Karpas-422 (cell line): ENCODE results near the gene LRPAP1. TPM values are rescaled to one million over a fixed set of nuclear protein-coding genes. Genes with fewer than 3 reads are reported as not detected.

Source experiments
- DNase-seq: peaks from one replicate; pipeline ENCODE4 v3.0.0-alpha.2; 2015
- H2AFZ ChIP-seq: fragments of 200-600 bp; sonication (generic); 2 replicates; pipeline ENCODE4 v1.6.1; 2014; ENCODE audit warnings: antibody characterized with exemption, low read length, mixed read lengths
- H3K27ac ChIP-seq: fragments of 200-600 bp; sonication (generic); 2 replicates; pipeline ENCODE4 v1.5.1; 2014; ENCODE audit warnings: mild to moderate bottlenecking, low read length, moderate library complexity
- H3K27me3 ChIP-seq: fragments of 200-600 bp; sonication (generic); 2 replicates; pipeline ENCODE4 v1.6.1; 2014; ENCODE audit warnings: low read length, mixed read lengths
- H3K36me3 ChIP-seq: fragments of 200-600 bp; sonication (generic); 2 replicates; pipeline ENCODE4 v1.6.1; 2014; ENCODE audit warnings: low read length, mixed read lengths; ENCODE audit not compliant: insufficient read depth
- H3K4me1 ChIP-seq: fragments of 200-600 bp; sonication (generic); 2 replicates; pipeline ENCODE4 v1.6.1; 2014; ENCODE audit warnings: mild to moderate bottlenecking, low read length, mixed read lengths
- H3K4me2 ChIP-seq: fragments of 200-600 bp; sonication (generic); 2 replicates; pipeline ENCODE4 v1.6.1; 2014; ENCODE audit warnings: low read length, low read depth, mild to moderate bottlenecking; ENCODE audit not compliant: poor library complexity, severe bottlenecking
- H3K4me3 ChIP-seq: fragments of 200-600 bp; sonication (generic); 2 replicates; pipeline ENCODE4 v1.5.1; 2014; ENCODE audit warnings: mild to moderate bottlenecking, antibody characterized with exemption, low read length, mixed read lengths
- H3K79me2 ChIP-seq: fragments of 200-600 bp; sonication (generic); 2 replicates; pipeline ENCODE4 v1.6.1; 2014; ENCODE audit warnings: mild to moderate bottlenecking, low read length, mixed read lengths
- H3K9ac ChIP-seq: fragments of 200-600 bp; sonication (generic); 2 replicates; pipeline ENCODE4 v1.6.0; 2014; ENCODE audit warnings: low read length
- H3K9me2 ChIP-seq: fragments of 200-600 bp; sonication (generic), shearing (Covaris generic); replicated peaks from 2 replicates; pipeline ENCODE4 v1.6.0; 2014; ENCODE audit warnings: mild to moderate bottlenecking, low read length, moderate library complexity; ENCODE audit not compliant: insufficient read depth
- H3K9me3 ChIP-seq: fragments of 300-700, 200-600 bp; sonication (generic); 2 replicates; pipeline ENCODE4 v1.6.1; 2014; ENCODE audit warnings: low read length, mixed read lengths
- H4K20me1 ChIP-seq: fragments of 200-600 bp; sonication (generic); 2 replicates; pipeline ENCODE4 v1.6.1; 2014; ENCODE audit warnings: mild to moderate bottlenecking, antibody characterized with exemption, low read length, low read depth; ENCODE audit not compliant: insufficient read depth
- total RNA-seq: library from RNA; depleted of rRNA; stranded (reverse); fragments of >200 nt; shearing (Covaris generic); gene quantifications from 2 replicates; pipeline ENCODE4 v1.2.3, GENCODE V29; 2014; ENCODE audit warnings: low replicate concordance

LRPAP1 gene
- total RNA-seq, 1 experiment from 2014 or later, result 15.3 TPM

GRCh38 chr4:3476936-3477749 lies 55.1 kb downstream of the LRPAP1 start:
- Histone ChIP-seq H3K4me3 (no peak overlapping the region), H3K9ac (no peak overlapping the region), H3K9me2 (no peaks in the 10 kb centered on the region), H3K79me2 (no peaks in the 10 kb centered on the region), H3K9me3 (no peaks in the 10 kb centered on the region), H3K36me3 (no peaks in the 10 kb centered on the region), H4K20me1 (no peaks in the 10 kb centered on the region), H3K4me2 (no peak overlapping the region), H3K27me3 (no peaks in the 10 kb centered on the region), H2AFZ (no peak overlapping the region), H3K4me1 (peaks cover 11% of the 10 kb centered on the region), H3K27ac (no peak overlapping the region)
- DNase-seq, result no peak

GRCh38 chr4:3476341-3476747 lies 55.9 kb downstream of the LRPAP1 start:
- no peaks in the 10 kb centered on the region for H3K79me2 ChIP-seq

GRCh38 chr4:3475713-3476260 lies 56.4 kb downstream of the LRPAP1 start:
- no peak overlapping the region for H3K9ac ChIP-seq
- no peak for DNase-seq
- no peak overlapping the region for H3K4me2 ChIP-seq
- H4K20me1 ChIP-seq, result no peaks in the 10 kb centered on the region
- H3K27ac ChIP-seq, result no peak overlapping the region
- H3K79me2 ChIP-seq, result no peaks in the 10 kb centered on the region
- H3K4me1 ChIP-seq, result peaks cover 2% of the 10 kb centered on the region
- H3K27me3 ChIP-seq, result no peaks in the 10 kb centered on the region
- H3K9me2 ChIP-seq, result no peaks in the 10 kb centered on the region
- H3K9me3 ChIP-seq, result no peaks in the 10 kb centered on the region
- no peaks in the 10 kb centered on the region for H3K36me3 ChIP-seq
- no peak overlapping the region for H3K4me3 ChIP-seq
- H2AFZ ChIP-seq, result no peak overlapping the region

More at GRCh38 chr4:3476341-3476747, 55.9 kb downstream of the LRPAP1 start:
- Histone ChIP-seq H3K36me3 (no peaks in the 10 kb centered on the region), H3K9ac (no peak overlapping the region), H3K4me1 (peaks cover 7% of the 10 kb centered on the region), H3K27me3 (no peaks in the 10 kb centered on the region), H3K4me3 (no peak overlapping the region), H3K9me3 (no peaks in the 10 kb centered on the region), H2AFZ (no peak overlapping the region), H3K27ac (no peak overlapping the region), H3K4me2 (no peak overlapping the region), H3K9me2 (no peaks in the 10 kb centered on the region), H4K20me1 (no peaks in the 10 kb centered on the region)
- DNase-seq, result no peak

GRCh38 chr4:3475041-3475712 lies 57.0 kb downstream of the LRPAP1 start:
- Histone ChIP-seq H3K9me3 (no peaks in the 10 kb centered on the region), H4K20me1 (no peaks in the 10 kb centered on the region), H3K27ac (no peak overlapping the region), H3K9me2 (no peaks in the 10 kb centered on the region), H2AFZ (no peak overlapping the region), H3K9ac (no peak overlapping the region), H3K4me1 (no peaks in the 10 kb centered on the region), H3K27me3 (no peaks in the 10 kb centered on the region), H3K36me3 (no peaks in the 10 kb centered on the region), H3K4me3 (no peak overlapping the region), H3K79me2 (no peaks in the 10 kb centered on the region), H3K4me2 (no peak overlapping the region)
- no peak for DNase-seq

GRCh38 chr4:3473996-3474765 lies 58.0 kb downstream of the LRPAP1 start:
- H3K27ac ChIP-seq, result no peak overlapping the region
- no peaks in the 10 kb centered on the region for H3K27me3 ChIP-seq
- H3K9me3 ChIP-seq, result no peaks in the 10 kb centered on the region
- H3K4me3 ChIP-seq, result no peak overlapping the region
- no peak overlapping the region for H3K9ac ChIP-seq
- H3K79me2 ChIP-seq, result no peaks in the 10 kb centered on the region
- no peak overlapping the region for H3K4me2 ChIP-seq
- H4K20me1 ChIP-seq, result no peaks in the 10 kb centered on the region
- no peaks in the 10 kb centered on the region for H3K9me2 ChIP-seq
- no peak for DNase-seq
- H3K36me3 ChIP-seq, result no peaks in the 10 kb centered on the region
- no peaks in the 10 kb centered on the region for H3K4me1 ChIP-seq
- H2AFZ ChIP-seq, result no peak overlapping the region

GRCh38 chr4:3473181-3473950 lies 58.9 kb downstream of the LRPAP1 start:
- Histone ChIP-seq H3K4me3 (no peak overlapping the region), H3K9me3 (no peaks in the 10 kb centered on the region), H3K27ac (no peak overlapping the region), H3K79me2 (no peaks in the 10 kb centered on the region), H2AFZ (no peak overlapping the region), H3K27me3 (no peaks in the 10 kb centered on the region), H3K9ac (no peak overlapping the region), H3K36me3 (no peaks in the 10 kb centered on the region), H3K4me2 (no peak overlapping the region), H3K9me2 (no peaks in the 10 kb centered on the region), H3K4me1 (no peaks in the 10 kb centered on the region), H4K20me1 (no peaks in the 10 kb centered on the region)
- DNase-seq, result no peak

GRCh38 chr4:3472411-3473141 lies 59.6 kb downstream of the LRPAP1 start:
- no peaks in the 10 kb centered on the region for H3K9me3 ChIP-seq
- no peaks in the 10 kb centered on the region for H3K36me3 ChIP-seq
- no peak overlapping the region for H3K9ac ChIP-seq
- no peaks in the 10 kb centered on the region for H3K79me2 ChIP-seq
- H4K20me1 ChIP-seq, result no peaks in the 10 kb centered on the region
- DNase-seq, result no peak
- no peak overlapping the region for H2AFZ ChIP-seq
- H3K4me1 ChIP-seq, result no peaks in the 10 kb centered on the region
- no peak overlapping the region for H3K4me2 ChIP-seq
- no peak overlapping the region for H3K4me3 ChIP-seq
- H3K27me3 ChIP-seq, result no peaks in the 10 kb centered on the region
- H3K9me2 ChIP-seq, result no peaks in the 10 kb centered on the region
- H3K27ac ChIP-seq, result no peak overlapping the region
